Choroid plexus epithelial cell (primary cell): ENCODE data around the gene ERMP1.
A peak's percentile ranks its signal among the peaks of the same experiment; 100 is the strongest.
"Not testable (repeated sequence)": the region's sequence is repeated elsewhere in the genome, so short reads cannot be mapped to it uniquely, and the experiment has no call there.

Source experiments
- DNase-seq: peaks from one replicate; pipeline ENCODE4 v3.0.0-alpha.2; 2010; ENCODE audit warnings: low read depth
- H3K4me3 ChIP-seq: 2 replicates; pipeline ENCODE4 v1.5.1; 2011; ENCODE audit warnings: low read depth, mild to moderate bottlenecking, control low read depth, low read length, moderate library complexity
- CTCF ChIP-seq: conservative IDR thresholded peaks from 2 replicates; pipeline ENCODE4 v1.5.1; 2011; ENCODE audit warnings: low read depth, mild to moderate bottlenecking, control low read depth, inconsistent platforms, low read length, moderate library complexity

The ERMP1 gene

GRCh38 chr9:5801739-5802113 is 31.2 kb downstream of the ERMP1 start:
- H3K4me3 ChIP-seq: no peak overlapping the region
- TF ChIP-seq CTCF: no peak
- DNase-seq: no peak

GRCh38 chr9:5800969-5801738 is 31.8 kb downstream of the ERMP1 start:
- no peak overlapping the region for H3K4me3 ChIP-seq
- no peak for TF ChIP-seq CTCF
- peak; percentile 51 for DNase-seq

- H3K4me3 ChIP-seq, DNase-seq: not testable (repeated sequence)
Measured at GRCh38 chr9:5800378-5800777, 32.5 kb downstream of the ERMP1 start.

- peak; percentile 94 for TF ChIP-seq CTCF
- peak overlapping the region; percentile 20 for H3K4me3 ChIP-seq
- peak; percentile 82 for DNase-seq
Measured at GRCh38 chr9:5799314-5799713, 33.6 kb downstream of the ERMP1 start.

GRCh38 chr9:5798581-5798980 is 34.3 kb downstream of the ERMP1 start:
- no peak for DNase-seq
- TF ChIP-seq CTCF: no peak
- no peak overlapping the region for H3K4me3 ChIP-seq

- DNase-seq: no peak
- no peak overlapping the region for H3K4me3 ChIP-seq
- no peak for TF ChIP-seq CTCF
Measured at GRCh38 chr9:5796298-5796697, 36.6 kb downstream of the ERMP1 start.

- no peak overlapping the region for H3K4me3 ChIP-seq
- no peak for TF ChIP-seq CTCF
- DNase-seq: no peak
Measured at GRCh38 chr9:5793812-5794211, 39.1 kb downstream of the ERMP1 start.
